H1 (cell line): ENCODE results near the gene CIPC. TPM values are rescaled to one million over a fixed set of nuclear protein-coding genes. Genes with fewer than 3 reads are reported as not detected.

Experiments
- BACH1 ChIP-seq: IDR thresholded peaks from 2 replicates; pipeline ENCODE4 v1.6.1; 2012; ENCODE audit warnings: low read length, improper control_type of control experiment
- CHD2 ChIP-seq: IDR thresholded peaks from 2 replicates; pipeline ENCODE4 v1.6.1; 2012; ENCODE audit warnings: low read length, improper control_type of control experiment
- EP300 ChIP-seq, 2 experiments: IDR thresholded peaks; 1 replicate in 1 of 2; 2 replicates in 1 of 2; pipeline ENCODE4 v1.6.1; 2011 to 2012; ENCODE audit warnings: low read depth in 2 of 2, low read length in 2 of 2, mild to moderate bottlenecking in 2 of 2, borderline replicate concordance in 1 of 2, inconsistent platforms in 1 of 2, moderate library complexity in 1 of 2
- KDM1A ChIP-seq: fragments of 200-600, 300-600 bp; sonication (generic); IDR thresholded peaks from 2 replicates; pipeline ENCODE4 v1.7.1; 2016; ENCODE audit warnings: mild to moderate bottlenecking, low read length, borderline replicate concordance
- NANOG ChIP-seq: IDR thresholded peaks from 2 replicates; pipeline ENCODE4 v1.6.1; 2011; ENCODE audit warnings: low read length, low read depth, mild to moderate bottlenecking, inconsistent platforms; ENCODE audit not compliant: insufficient read depth, poor library complexity, severe bottlenecking
- POLR2A ChIP-seq, 2 experiments: IDR thresholded peaks; 1 replicate in 1 of 2; 2 replicates in 1 of 2; pipeline ENCODE4 v1.6.1; 2011; ENCODE audit warnings: low read depth in 2 of 2, low read length in 2 of 2, mild to moderate bottlenecking in 2 of 2; ENCODE audit errors: control extremely low read depth in 1 of 2
- POU5F1 ChIP-seq: IDR thresholded peaks from 2 replicates; pipeline ENCODE4 v1.6.1; 2011; ENCODE audit warnings: low read depth, mild to moderate bottlenecking, low read length, moderate library complexity
- RBBP5 ChIP-seq: IDR thresholded peaks from 2 replicates; pipeline ENCODE4 v1.7.1; 2012; ENCODE audit warnings: low read depth, mild to moderate bottlenecking, inconsistent platforms, low read length, moderate library complexity, borderline replicate concordance
- RFX5 ChIP-seq: IDR thresholded peaks from 2 replicates; pipeline ENCODE4 v1.6.1; 2011; ENCODE audit warnings: low read depth, low read length, improper control_type of control experiment, borderline replicate concordance
- RXRA ChIP-seq: IDR thresholded peaks from 2 replicates; pipeline ENCODE4 v1.6.1; 2011; ENCODE audit warnings: low read depth, mild to moderate bottlenecking, low read length, moderate library complexity; ENCODE audit not compliant: insufficient read depth
- SIN3A ChIP-seq, 2 experiments: IDR thresholded peaks in 1 of 2; conservative IDR thresholded peaks in 1 of 2; 2 replicates each; pipeline ENCODE4 v1.6.1; 2011 to 2012; ENCODE audit warnings: low read length in 2 of 2, improper control_type of control experiment in 1 of 2, low read depth in 1 of 2, mild to moderate bottlenecking in 1 of 2
- SIRT6 ChIP-seq: IDR thresholded peaks from one replicate; pipeline ENCODE4 v1.7.1; 2012; ENCODE audit warnings: low read length, inconsistent platforms
- SIX5 ChIP-seq: IDR thresholded peaks from 2 replicates; pipeline ENCODE4 v1.6.1; 2011; ENCODE audit warnings: mild to moderate bottlenecking, low read depth, low read length
- polyA plus RNA-seq, 7 experiments: library from polyadenylated mRNA; depleted of rRNA in 3 of 7; stranded (reverse) in 5 of 7; unstranded in 2 of 7; fragments of >200 nt in 5 of 7; fragments of 200-250 nt in 2 of 7; gene quantifications; 1 replicate in 5 of 7; 2 replicates in 1 of 7; 4 replicates in 1 of 7; pipeline versions ENCODE4 v1.2.1 to v1.2.3, GENCODE V29; 2011 to 2013; ENCODE audit warnings: missing spikeins in 2 of 7, mixed read lengths in 2 of 7
- total RNA-seq: library from RNA; stranded (reverse); fragmentation: NEBNext Ultra II Directional; extraction: Animal tissue kit (Norgen Biotek cat#: 25700); gene quantifications from 2 replicates; pipeline ENCODE4 v1.2.1, GENCODE V29; 2021
- TF ChIP-seq, protein P1 (sequence below), 3 experiments: IDR thresholded peaks; 1 replicate in 2 of 3; 2 replicates in 1 of 3; pipeline versions ENCODE4 v1.5.1 to v1.6.1; 2011; ENCODE audit warnings: low read length in 3 of 3, mild to moderate bottlenecking in 3 of 3, inconsistent platforms in 2 of 3, low read depth in 1 of 3, moderate library complexity in 1 of 3; ENCODE audit not compliant: insufficient read depth in 1 of 3; ENCODE audit errors: control extremely low read depth in 1 of 3

CIPC gene
- total and polyA plus RNA-seq, 2 of the 8 experiments (the other 6 are each of a cell fraction or from before 2014, with no cell fraction given), result 13.9 to 32.7 TPM

DNA sequence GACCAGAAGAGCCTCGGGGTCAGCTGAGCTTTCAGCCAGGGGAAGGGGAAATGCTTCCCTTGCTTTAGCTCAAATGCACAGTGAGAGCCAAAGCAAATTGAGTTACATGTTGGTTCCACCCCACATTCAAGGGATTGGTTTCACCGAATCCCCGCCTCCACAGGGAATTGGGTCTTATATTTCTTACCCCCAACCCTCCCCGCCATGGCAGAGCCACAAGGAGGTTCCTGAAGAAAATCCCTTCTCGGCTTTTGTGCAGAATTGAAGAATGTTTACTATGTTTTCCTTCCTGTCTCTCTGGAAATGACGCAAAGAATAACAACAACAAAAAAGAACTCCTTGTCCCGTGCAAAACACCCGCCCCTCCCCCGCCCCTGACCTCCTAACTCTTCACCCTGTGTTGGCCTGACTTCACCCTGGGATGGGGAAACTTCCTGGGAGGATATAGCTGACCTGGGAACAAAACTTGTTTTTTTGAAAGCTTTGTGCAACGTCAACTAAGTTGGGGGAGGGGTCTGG lies 21.9 kb upstream of the CIPC start (continued):
- TF ChIP-seq, protein P1, sequence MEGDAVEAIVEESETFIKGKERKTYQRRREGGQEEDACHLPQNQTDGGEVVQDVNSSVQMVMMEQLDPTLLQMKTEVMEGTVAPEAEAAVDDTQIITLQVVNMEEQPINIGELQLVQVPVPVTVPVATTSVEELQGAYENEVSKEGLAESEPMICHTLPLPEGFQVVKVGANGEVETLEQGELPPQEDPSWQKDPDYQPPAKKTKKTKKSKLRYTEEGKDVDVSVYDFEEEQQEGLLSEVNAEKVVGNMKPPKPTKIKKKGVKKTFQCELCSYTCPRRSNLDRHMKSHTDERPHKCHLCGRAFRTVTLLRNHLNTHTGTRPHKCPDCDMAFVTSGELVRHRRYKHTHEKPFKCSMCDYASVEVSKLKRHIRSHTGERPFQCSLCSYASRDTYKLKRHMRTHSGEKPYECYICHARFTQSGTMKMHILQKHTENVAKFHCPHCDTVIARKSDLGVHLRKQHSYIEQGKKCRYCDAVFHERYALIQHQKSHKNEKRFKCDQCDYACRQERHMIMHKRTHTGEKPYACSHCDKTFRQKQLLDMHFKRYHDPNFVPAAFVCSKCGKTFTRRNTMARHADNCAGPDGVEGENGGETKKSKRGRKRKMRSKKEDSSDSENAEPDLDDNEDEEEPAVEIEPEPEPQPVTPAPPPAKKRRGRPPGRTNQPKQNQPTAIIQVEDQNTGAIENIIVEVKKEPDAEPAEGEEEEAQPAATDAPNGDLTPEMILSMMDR (IDR thresholded peaks at IDR 0.05; ENCODE audit: control extremely low read depth in 1 of 3, insufficient read depth in 1 of 3, low read depth in 1 of 3, low read length in 3 of 3), result no peak
- TF ChIP-seq NANOG (no peak), POU5F1 (no peak), EP300 (IDR thresholded peaks at IDR 0.05; ENCODE audit: borderline replicate concordance in 1 of 2, low read depth in 2 of 2, low read length in 2 of 2) (peak in 1 of 2 experiments; percentile 24; a peak in 1 of 3 replicates), RBBP5 (peak; percentile 57; the same call in 1 of the 2 replicates), SIN3A (conservative IDR thresholded peaks at IDR 0.05 in 1 of 2, IDR thresholded peaks at IDR 0.05 in 1 of 2; ENCODE audit: low read depth in 1 of 2, low read length in 2 of 2) (no peak), RFX5 (no peak), KDM1A (no peak), POLR2A (IDR thresholded peaks at IDR 0.05; ENCODE audit: control extremely low read depth in 1 of 2, low read depth in 2 of 2, low read length in 2 of 2) (no peak), SIX5 (no peak), SIRT6 (no peak), BACH1 (no peak), CHD2 (no peak), RXRA (peak; percentile 77; the same call in 1 of the 2 replicates)
